Naive B cell (primary cell): ENCODE results near the gene OR6B2. TPM values are rescaled to one million over a fixed set of nuclear protein-coding genes. Genes with fewer than 3 reads are reported as not detected.
"Not testable (repeated sequence)": the region's sequence is repeated elsewhere in the genome, so short reads cannot be mapped to it uniquely, and the experiment has no call there.

Source experiments
- ATAC-seq, 2 donors: fragments of 150-1000 bp; cut with Tn5 transposase; 2 replicates each; pipeline ENCODE4 v1.10.0; 2021; ENCODE audit warnings: low read depth in 2 of 2, mild to moderate bottlenecking in 2 of 2, moderate library complexity in 2 of 2
- DNase-seq: peaks from one replicate; pipeline ENCODE4 v3.0.0; 2022
- H3K27ac Mint-ChIP-seq, 6 donors: one replicate each; pipeline ENCODE4 v1.8.0; 2020 to 2022; ENCODE audit warnings: mild to moderate bottlenecking in 6 of 6, mixed read lengths in 6 of 6, moderate library complexity in 5 of 6, inconsistent platforms in 2 of 6
- H3K27me3 Mint-ChIP-seq, 3 donors: one replicate each; pipeline ENCODE4 v1.8.0; 2021 to 2022; ENCODE audit warnings: mixed read lengths in 3 of 3, mild to moderate bottlenecking in 1 of 3
- H3K36me3 Mint-ChIP-seq, 2 donors: one replicate each; pipeline ENCODE4 v1.8.0; 2020 to 2022; ENCODE audit warnings: mixed read lengths in 2 of 2, inconsistent platforms in 1 of 2, mild to moderate bottlenecking in 1 of 2
- H3K4me1 Mint-ChIP-seq, 3 donors: one replicate each; pipeline ENCODE4 v1.8.0; 2020 to 2022; ENCODE audit warnings: mixed read lengths in 3 of 3, inconsistent platforms in 1 of 3, mild to moderate bottlenecking in 1 of 3, moderate library complexity in 1 of 3
- H3K4me3 Mint-ChIP-seq, 8 donors: one replicate each; pipeline ENCODE4 v1.8.0; 2020 to 2022; ENCODE audit warnings: mild to moderate bottlenecking in 8 of 8, mixed read lengths in 8 of 8, moderate library complexity in 8 of 8, inconsistent platforms in 2 of 8
- H3K9me3 Mint-ChIP-seq, 7 donors: one replicate each; pipeline ENCODE4 v1.8.0; 2020 to 2022; ENCODE audit warnings: mixed read lengths in 7 of 7, mild to moderate bottlenecking in 5 of 7, inconsistent platforms in 2 of 7, moderate library complexity in 1 of 7
- polyA plus RNA-seq, 6 donors: library from polyadenylated mRNA; unstranded; fragments of 300-500 nt; fragmentation: Illumina TruSeq; gene quantifications; one replicate each; pipeline ENCODE4 v1.2.3, GENCODE V29; 2021; ENCODE audit warnings: low read depth in 6 of 6

Gene OR6B2
- polyA plus RNA-seq, 6 donors from 2014 or later: not detected

GRCh38 chr2:240053173-240054155 is 23.2 kb upstream of the OR6B2 start, which contains the start of gene OR6B3:
TSS of gene OR6B3 (minus strand) at chr2:240053521.
- peaks cover 0 to 2% (median 0%) of the 10 kb centered on the region in 7 donors for H3K9me3 Mint-ChIP-seq
- H3K4me1 Mint-ChIP-seq: peaks cover 0 to 6% (median 4%) of the 10 kb centered on the region in 3 donors
- H3K27me3 Mint-ChIP-seq: peaks cover 30 to 61% (median 47%) of the 10 kb centered on the region in 3 donors

GRCh38 chr2:240052524-240052923 is 22.3 kb upstream of the OR6B2 start:
- DNase-seq (no peak), ATAC-seq (no peak)
- no peaks in the 10 kb centered on the region for H3K36me3 Mint-ChIP-seq
- peaks cover 0 to 6% (median 4%) of the 10 kb centered on the region in 3 donors for H3K4me1 Mint-ChIP-seq
- no peak overlapping the region for H3K4me3 Mint-ChIP-seq
- H3K27me3 Mint-ChIP-seq: peaks cover 30 to 58% (median 45%) of the 10 kb centered on the region in 3 donors
- H3K27ac Mint-ChIP-seq: no peak overlapping the region
- H3K9me3 Mint-ChIP-seq: peaks cover 0 to 2% (median 0%) of the 10 kb centered on the region in 7 donors

More at GRCh38 chr2:240053173-240054155, 23.2 kb upstream of the OR6B2 start, which contains the start of gene OR6B3:
- ATAC-seq (no peak), DNase-seq (no peak)
- H3K4me3 Mint-ChIP-seq: peak within 1 kb of the TSS in 1 of 8 donors; percentile 64
- H3K27ac Mint-ChIP-seq: no peak within 1 kb of the TSS
- H3K36me3 Mint-ChIP-seq: no peaks in the 10 kb centered on the region

DNA sequence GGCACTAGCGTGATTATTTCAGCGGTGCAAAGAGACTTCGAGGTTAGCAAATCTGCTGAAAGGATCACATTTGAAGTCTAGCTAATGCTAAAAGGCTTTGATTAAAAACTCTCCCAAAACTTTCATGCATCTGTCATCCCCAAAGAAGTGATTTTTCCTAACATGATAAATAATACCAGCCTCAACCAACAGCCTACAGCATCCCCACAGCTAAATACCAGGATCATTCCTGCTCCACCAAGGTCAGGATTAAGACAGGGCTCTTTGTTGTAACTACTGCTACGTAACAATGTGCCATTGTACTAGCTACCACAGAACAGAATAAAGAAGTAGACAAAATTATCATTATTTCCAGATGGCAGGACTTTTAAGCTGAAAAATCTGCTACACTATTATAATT is 21.5 kb upstream of the OR6B2 start:
- no peak for DNase-seq

DNA sequence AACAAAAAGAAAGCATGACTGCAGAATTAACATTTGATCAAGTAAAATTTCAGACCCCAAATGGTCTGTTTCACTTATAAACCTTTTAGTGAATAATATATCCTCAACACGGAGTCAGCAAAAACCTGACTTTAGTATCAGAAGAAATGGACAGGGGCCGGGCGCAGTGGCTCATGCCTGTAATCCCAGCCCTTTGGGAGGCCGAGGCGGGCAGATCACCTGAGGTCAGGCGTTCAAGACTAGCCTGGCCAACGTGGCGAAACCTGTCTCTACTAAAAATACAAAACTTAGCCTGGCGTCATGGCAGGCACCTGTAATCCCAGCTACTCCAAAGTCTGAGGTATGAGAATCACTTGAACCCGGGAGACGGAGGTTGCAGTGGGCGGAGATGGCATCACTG is 20.0 kb upstream of the OR6B2 start:
- peaks cover 0 to 2% (median 0%) of the 10 kb centered on the region in 7 donors for H3K9me3 Mint-ChIP-seq
- DNase-seq (no peak), ATAC-seq (no peak)
- peaks cover 27 to 45% (median 35%) of the 10 kb centered on the region in 3 donors for H3K27me3 Mint-ChIP-seq
- no peak overlapping the region for H3K27ac Mint-ChIP-seq
- no peaks in the 10 kb centered on the region for H3K36me3 Mint-ChIP-seq
- no peak overlapping the region for H3K4me3 Mint-ChIP-seq
- H3K4me1 Mint-ChIP-seq: peaks cover 0 to 4% (median 3%) of the 10 kb centered on the region in 3 donors

More for the DNA sequence above, 21.5 kb upstream of the OR6B2 start:
- Mint-ChIP-seq H3K27me3 (peaks cover 30 to 50% (median 45%) of the 10 kb centered on the region in 3 donors), H3K4me1 (peaks cover 0 to 6% (median 4%) of the 10 kb centered on the region in 3 donors), H3K27ac (no peak overlapping the region), H3K9me3 (peaks cover 0 to 2% (median 0%) of the 10 kb centered on the region in 7 donors), H3K36me3 (no peaks in the 10 kb centered on the region), H3K4me3 (no peak overlapping the region)
- no peak for ATAC-seq

GRCh38 chr2:240048237-240048636 is 18.0 kb upstream of the OR6B2 start:
- H3K27ac Mint-ChIP-seq: peak overlapping the region in 1 of 6 donors; percentile 91
- ATAC-seq (no peak), DNase-seq (no peak)
- no peaks in the 10 kb centered on the region for H3K36me3 Mint-ChIP-seq
- no peak overlapping the region for H3K4me3 Mint-ChIP-seq
- H3K27me3 Mint-ChIP-seq: peaks cover 23 to 40% (median 30%) of the 10 kb centered on the region in 3 donors
- peaks cover 0 to 2% (median 0%) of the 10 kb centered on the region in 7 donors for H3K9me3 Mint-ChIP-seq
- no peaks in the 10 kb centered on the region for H3K4me1 Mint-ChIP-seq

DNA sequence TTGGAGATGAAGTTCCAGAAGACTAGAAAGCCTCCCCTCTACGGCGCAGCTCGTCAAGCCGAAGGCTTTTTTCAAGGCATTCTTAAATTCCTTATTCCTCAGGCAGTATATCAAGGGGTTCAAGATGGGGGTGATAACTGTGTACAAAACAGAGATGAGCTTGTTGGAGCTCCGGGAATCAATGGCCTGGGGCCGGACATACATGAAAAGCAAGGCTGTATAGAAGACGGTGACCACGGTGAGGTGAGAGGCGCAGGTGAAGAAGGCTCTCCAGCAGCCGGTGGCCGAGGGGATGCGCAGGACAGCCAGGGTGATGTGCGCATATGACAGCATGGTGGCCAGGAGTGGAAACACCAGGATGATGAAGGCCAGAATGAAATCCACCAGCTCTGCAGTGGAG is 14.9 kb upstream of the OR6B2 start:
- Mint-ChIP-seq H3K4me3 (no peak overlapping the region), H3K4me1 (no peaks in the 10 kb centered on the region), H3K27ac (no peak overlapping the region), H3K36me3 (no peaks in the 10 kb centered on the region), H3K9me3 (peaks cover 0 to 2% (median 0%) of the 10 kb centered on the region in 7 donors), H3K27me3 (peaks cover 21 to 44% (median 36%) of the 10 kb centered on the region in 3 donors)
- DNase-seq (no peak), ATAC-seq (no peak)

GRCh38 chr2:240044096-240044495 is 13.9 kb upstream of the OR6B2 start:
- peaks cover 21 to 43% (median 36%) of the 10 kb centered on the region in 3 donors for H3K27me3 Mint-ChIP-seq
- H3K36me3 Mint-ChIP-seq, H3K4me3 Mint-ChIP-seq, ATAC-seq, H3K4me1 Mint-ChIP-seq, DNase-seq, H3K9me3 Mint-ChIP-seq, H3K27ac Mint-ChIP-seq: not testable (repeated sequence)

GRCh38 chr2:240043279-240043989 is 13.2 kb upstream of the OR6B2 start:
- Mint-ChIP-seq H3K27me3 (peaks cover 20 to 36% (median 31%) of the 10 kb centered on the region in 3 donors), H3K27ac (no peak overlapping the region), H3K4me3 (no peak overlapping the region), H3K9me3 (peaks cover 0 to 2% (median 0%) of the 10 kb centered on the region in 7 donors), H3K36me3 (no peaks in the 10 kb centered on the region), H3K4me1 (no peaks in the 10 kb centered on the region)
- ATAC-seq (no peak), DNase-seq (no peak)

DNA sequence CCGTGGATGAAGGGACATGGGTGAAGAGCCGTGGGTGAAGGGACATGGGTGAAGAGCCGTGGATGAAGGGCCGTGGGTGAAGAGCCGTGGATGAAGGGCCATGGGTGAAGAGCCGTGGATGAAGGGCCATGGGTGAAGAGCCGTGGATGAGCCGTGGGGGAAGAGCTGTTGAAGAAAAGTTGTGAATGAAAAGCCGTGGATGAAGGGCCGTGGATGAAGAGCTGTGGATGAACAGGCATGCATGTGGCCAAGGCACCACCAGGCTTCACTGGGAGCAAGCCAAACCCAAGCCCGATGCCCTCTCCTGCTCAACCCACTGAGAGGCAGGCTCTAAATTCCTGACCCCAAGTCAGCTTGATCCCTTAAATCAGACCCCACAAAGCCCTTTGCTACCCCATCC is 12.5 kb upstream of the OR6B2 start:
- H3K4me1 Mint-ChIP-seq: no peaks in the 10 kb centered on the region
- H3K9me3 Mint-ChIP-seq: no peaks in the 10 kb centered on the region
- no peak for ATAC-seq
- no peak overlapping the region for H3K27ac Mint-ChIP-seq
- no peaks in the 10 kb centered on the region for H3K36me3 Mint-ChIP-seq
- H3K4me3 Mint-ChIP-seq: no peak overlapping the region
- no peak for DNase-seq
- peaks cover 16 to 33% (median 29%) of the 10 kb centered on the region in 3 donors for H3K27me3 Mint-ChIP-seq

- no peaks in the 10 kb centered on the region for H3K36me3 Mint-ChIP-seq
- ATAC-seq: no peak
- no peak overlapping the region for H3K4me3 Mint-ChIP-seq
- H3K9me3 Mint-ChIP-seq: no peaks in the 10 kb centered on the region
- no peaks in the 10 kb centered on the region for H3K4me1 Mint-ChIP-seq
- peaks cover 18 to 38% (median 34%) of the 10 kb centered on the region in 3 donors for H3K27me3 Mint-ChIP-seq
- no peak overlapping the region for H3K27ac Mint-ChIP-seq
- no peak for DNase-seq
Measured at GRCh38 chr2:240041363-240041762, 11.1 kb upstream of the OR6B2 start.

- Mint-ChIP-seq H3K27ac (no peak overlapping the region), H3K36me3 (no peaks in the 10 kb centered on the region), H3K4me1 (no peaks in the 10 kb centered on the region), H3K9me3 (no peaks in the 10 kb centered on the region), H3K27me3 (peaks cover 16 to 36% (median 28%) of the 10 kb centered on the region in 3 donors), H3K4me3 (no peak overlapping the region)
- DNase-seq: no peak
- no peak for ATAC-seq
Measured at GRCh38 chr2:240037358-240037757, 7.1 kb upstream of the OR6B2 start.

GRCh38 chr2:240033330-240033678 is 3.1 kb upstream of the OR6B2 start:
- Mint-ChIP-seq H3K27me3 (peaks cover 16 to 52% (median 48%) of the 10 kb centered on the region in 3 donors), H3K4me3 (no peak overlapping the region), H3K27ac (no peak overlapping the region), H3K36me3 (no peaks in the 10 kb centered on the region), H3K4me1 (no peaks in the 10 kb centered on the region), H3K9me3 (no peaks in the 10 kb centered on the region)
- DNase-seq: no peak
- ATAC-seq: no peak
